IMR-90 (cell line): Measurements from ENCODE around the gene SPAG16. TPM values are rescaled to one million over a fixed set of nuclear protein-coding genes. Genes with fewer than 3 reads are reported as not detected.

ENCODE experiments used
- ATAC-seq: fragments of 200-7000 bp; cut with Tn5 transposase; 2 replicates; pipeline ENCODE4 v1.9.1; 2020; ENCODE audit warnings: low read depth, mild to moderate bottlenecking, moderate library complexity
- BruUV-seq: library from RNA; stranded (reverse); fragments of 400-500 nt; replicated peaks from 2 replicates; lab custom pipeline; 2021; lab: Mats Ljungman, UMichigan
- CTCF ChIA-PET: fragments of 300-600 bp; formaldehyde crosslinking; extraction: SDS; loops from one replicate; lab custom pipeline; 2021; ENCODE audit warnings: antibody characterized with exemption; lab: Yijun Ruan, JAX
- POLR2A ChIA-PET: fragments of 300-600 bp; sonication (Branson Sonifier 250); formaldehyde crosslinking; loops from one replicate; lab custom pipeline; 2022; ENCODE audit warnings: antibody characterized with exemption; ENCODE audit not compliant: unreplicated experiment; lab: Charles Lee
- DNase-seq: peaks from one replicate; pipeline ENCODE4 v3.0.0; 2013
- H2AFZ ChIP-seq: replicated peaks from 2 replicates; pipeline ENCODE3; 2013; ENCODE audit warnings: low read length, mild to moderate bottlenecking; ENCODE audit not compliant: poor library complexity
- H2AK5ac ChIP-seq: 2 replicates; pipeline ENCODE4 v1.6.1; 2013; ENCODE audit warnings: low read depth, low read length, inconsistent platforms
- H2AK9ac ChIP-seq: replicated peaks from 2 replicates; pipeline ENCODE3; 2013; ENCODE audit warnings: mild to moderate bottlenecking, low read depth, low read length, moderate library complexity; ENCODE audit not compliant: poor library complexity
- H2BK120ac ChIP-seq: 2 replicates; pipeline ENCODE4 v1.6.1; 2013; ENCODE audit warnings: low read depth, low read length, inconsistent platforms
- H2BK15ac ChIP-seq: 3 replicates; pipeline ENCODE4 v1.6.1; 2013; ENCODE audit warnings: low read depth, low read length, inconsistent platforms
- H2BK20ac ChIP-seq: 2 replicates; pipeline ENCODE4 v1.6.1; 2013; ENCODE audit warnings: low read depth, mild to moderate bottlenecking, inconsistent platforms, low read length, moderate library complexity
- H2BK5ac ChIP-seq: 2 replicates; pipeline ENCODE4 v1.6.1; 2013; ENCODE audit warnings: mild to moderate bottlenecking, low read depth, low read length, inconsistent platforms; ENCODE audit not compliant: poor library complexity, severe bottlenecking
- H3K14ac ChIP-seq: replicated peaks from 2 replicates; pipeline ENCODE4 v1.6.1; 2013; ENCODE audit warnings: low read depth, low read length, inconsistent platforms
- H3K18ac ChIP-seq: 2 replicates; pipeline ENCODE4 v1.6.1; 2013; ENCODE audit warnings: low read depth, low read length, control low read depth
- H3K23ac ChIP-seq: 2 replicates; pipeline ENCODE4 v1.6.1; 2013; ENCODE audit warnings: low read depth, low read length, inconsistent platforms
- H3K27ac ChIP-seq: 2 replicates; pipeline ENCODE4 v1.5.1; 2013; ENCODE audit warnings: mild to moderate bottlenecking, control low read depth, low read length; ENCODE audit not compliant: insufficient read depth
- H3K27me3 ChIP-seq: 2 replicates; pipeline ENCODE4 v1.6.1; 2013; ENCODE audit warnings: low read length; ENCODE audit not compliant: control insufficient read depth, insufficient read depth
- H3K36me3 ChIP-seq: 2 replicates; pipeline ENCODE4 v1.6.1; 2013; ENCODE audit warnings: low read length, mixed read lengths; ENCODE audit not compliant: control insufficient read depth, insufficient read depth
- H3K4ac ChIP-seq: 2 replicates; pipeline ENCODE4 v1.6.1; 2013; ENCODE audit warnings: low read depth, low read length, inconsistent platforms
- H3K4me1 ChIP-seq: 2 replicates; pipeline ENCODE4 v1.6.1; 2013; ENCODE audit warnings: low read length, mixed read lengths; ENCODE audit not compliant: control insufficient read depth, insufficient read depth
- H3K4me2 ChIP-seq: 2 replicates; pipeline ENCODE4 v1.6.1; 2013; ENCODE audit warnings: low read depth, mild to moderate bottlenecking, control low read depth, low read length, moderate library complexity
- H3K4me3 ChIP-seq: 2 replicates; pipeline ENCODE4 v1.5.1; 2013; ENCODE audit warnings: low read depth, mild to moderate bottlenecking, control low read depth, low read length, moderate library complexity; ENCODE audit not compliant: insufficient read depth
- H3K56ac ChIP-seq: 2 replicates; pipeline ENCODE4 v1.6.1; 2013; ENCODE audit warnings: low read length, inconsistent platforms; ENCODE audit not compliant: insufficient read depth; ENCODE audit errors: extremely low read depth
- H3K79me1 ChIP-seq, 2 experiments: 2 replicates each; pipeline ENCODE4 v1.6.1; 2013; ENCODE audit warnings: low read length in 2 of 2, inconsistent platforms in 1 of 2, low read depth in 1 of 2
- H3K9ac ChIP-seq: 2 replicates; pipeline ENCODE4 v1.6.1; 2013; ENCODE audit warnings: low read depth, low read length, control low read depth
- H3K9me1 ChIP-seq: 2 replicates; pipeline ENCODE4 v1.6.1; 2013; ENCODE audit warnings: low read length, inconsistent platforms; ENCODE audit not compliant: insufficient read depth
- H3K9me3 ChIP-seq: 2 replicates; pipeline ENCODE4 v1.6.1; 2013; ENCODE audit warnings: low read length; ENCODE audit not compliant: control insufficient read depth, insufficient read depth
- H4K20me1 ChIP-seq: 2 replicates; pipeline ENCODE4 v1.6.1; 2013; ENCODE audit warnings: low read length, inconsistent platforms; ENCODE audit not compliant: insufficient read depth
- H4K5ac ChIP-seq: 2 replicates; pipeline ENCODE4 v1.6.1; 2013; ENCODE audit warnings: mild to moderate bottlenecking, low read depth, low read length, control low read depth
- H4K8ac ChIP-seq, 2 experiments: 2 replicates each; pipeline ENCODE4 v1.6.1; 2013; ENCODE audit warnings: low read depth in 2 of 2, low read length in 2 of 2, control low read depth in 1 of 2, inconsistent platforms in 1 of 2
- H4K91ac ChIP-seq: 2 replicates; pipeline ENCODE4 v1.6.1; 2013; ENCODE audit warnings: low read depth, low read length, inconsistent platforms; ENCODE audit not compliant: insufficient read depth
- BHLHE40 ChIP-seq: fragments of 150-350 bp; IDR thresholded peaks from 2 replicates; pipeline ENCODE4 v1.6.1; 2016; ENCODE audit warnings: mild to moderate bottlenecking, low read depth, low read length
- CEBPB ChIP-seq: IDR thresholded peaks from 2 replicates; pipeline ENCODE4 v1.6.1; 2012; ENCODE audit warnings: low read depth, low read length, improper control_type of control experiment
- ELK1 ChIP-seq: fragments of 150-350 bp; IDR thresholded peaks from 2 replicates; pipeline ENCODE4 v1.6.1; 2016; ENCODE audit warnings: low read depth, mild to moderate bottlenecking, low read length, moderate library complexity, borderline replicate concordance
- FOS ChIP-seq: fragments of 150-350 bp; IDR thresholded peaks from 2 replicates; pipeline ENCODE4 v1.6.1; 2016; ENCODE audit warnings: low read depth, low read length
- RFX5 ChIP-seq: IDR thresholded peaks from 2 replicates; pipeline ENCODE4 v1.8.0; 2012; ENCODE audit warnings: low read depth, mild to moderate bottlenecking, low read length, moderate library complexity
- USF2 ChIP-seq: fragments of 150-350 bp; IDR thresholded peaks from 2 replicates; pipeline ENCODE4 v1.6.1; 2017; ENCODE audit warnings: mild to moderate bottlenecking, antibody characterized with exemption, low read length, low read depth
- WGBS, 2 experiments: methylation state at CpG; one replicate each; pipeline versions ENCODE4 v1.1.5 to v1.1.7; 2013; ENCODE audit warnings: missing lambda C conversion rate in 2 of 2; ENCODE audit not compliant: insufficient read length in 1 of 2; ENCODE audit errors: extremely low coverage in 2 of 2; 5-methylcytosine and 5-hydroxymethylcytosine counted together
- dilution Hi-C: fragments of 300-500 bp; cut with HindIII; formaldehyde crosslinking; loops from one replicate; pipeline ENCODE4 v1.14.3; 2018; ENCODE audit warnings: low sequenced_read_pairs; ENCODE audit not compliant: unreplicated experiment
- in situ Hi-C: fragments of 300-500 bp; cut with MboI; formaldehyde crosslinking; loops from 3 replicates; pipeline ENCODE4 v1.14.3; 2019; ENCODE audit warnings: low sequenced_read_pairs, inconsistent platforms, mixed read lengths
- intact Hi-C: fragments of 100-400 bp; cut with micrococcal nuclease; formaldehyde crosslinking; loops from 2 replicates; pipeline ENCODE4 v1.10.0; 2022
- polyA plus RNA-seq, 3 experiments: library from polyadenylated mRNA; depleted of rRNA; stranded (reverse); fragments of >200 nt; gene quantifications; 2 replicates each; pipeline ENCODE4 v1.2.3, GENCODE V29; 2012; ENCODE audit warnings: low replicate concordance in 1 of 3
- total RNA-seq: library from RNA; depleted of rRNA; stranded (reverse); fragments of >200 nt; gene quantifications from 2 replicates; pipeline ENCODE4 v1.2.3, GENCODE V29; 2012

The SPAG16 gene
- total and polyA plus RNA-seq, 2 of the 4 experiments (the other 2 are of a cell fraction): 7.3 to 13.5 TPM

- Histone ChIP-seq H3K9me3 (peaks cover 8% of the 10 kb centered on the region), H4K91ac (no peak overlapping the region), H3K27me3 (no peaks in the 10 kb centered on the region), H4K8ac (no peak overlapping the region), H3K4me1 (no peaks in the 10 kb centered on the region), H2BK120ac (no peak overlapping the region), H3K27ac (no peak overlapping the region), H2AFZ (no peak overlapping the region), H3K9me1 (no peaks in the 10 kb centered on the region), H3K56ac (no peak overlapping the region), H3K18ac (no peak overlapping the region), H4K20me1 (no peaks in the 10 kb centered on the region), H3K36me3 (no peaks in the 10 kb centered on the region), H4K5ac (no peak overlapping the region), H2BK20ac (no peak overlapping the region), H2BK5ac (no peak overlapping the region), H2AK5ac (no peak overlapping the region), H3K4me3 (no peak overlapping the region), H3K9ac (no peak overlapping the region), H3K4ac (no peak overlapping the region), H3K14ac (no peak overlapping the region), H3K23ac (no peak overlapping the region), H2AK9ac (no peak overlapping the region), H3K79me1 (no peaks in the 10 kb centered on the region), H2BK15ac (no peak overlapping the region), H3K4me2 (no peak overlapping the region)
- dilution Hi-C loops (no loop called here), in situ Hi-C loops (no loop called here), intact Hi-C loops (no loop called here)
- CTCF ChIA-PET: no interaction called here
- no peak for TF ChIP-seq ELK1
- no peak for TF ChIP-seq CEBPB
- TF ChIP-seq RFX5: no peak
- TF ChIP-seq BHLHE40: no peak
- TF ChIP-seq FOS: no peak
- TF ChIP-seq USF2: no peak
- WGBS, 2 experiments: no CpG with 5 or more reads among the region's 1 CpG
- DNase-seq (no peak), ATAC-seq (no peak)
- BruUV-seq: no TSS peak
- POLR2A ChIA-PET: no interaction called here
Observed at GRCh38 chr2:213679894-213680293, 395.6 kb downstream of the SPAG16 start.
